ENCODE measurements around the gene WDR83. TPM values are rescaled to one million over a fixed set of nuclear protein-coding genes. Genes with fewer than 3 reads are reported as not detected.

The WDR83 gene
- total RNA-seq, 1 donor from 2014 or later: 16.3 TPM

GRCh38 chr19:12647047-12647446, 19.6 kb upstream of the WDR83 start:
- no peak for TF ChIP-seq CTCF (IDR thresholded peaks at IDR 0.05; ENCODE audit: partially characterized antibody, unreplicated experiment)
- no peaks in the 10 kb centered on the region for H3K4me1 Mint-ChIP-seq (ENCODE audit: low read depth, unreplicated experiment)
- no peak for DNase-seq
- H3K9me3 Mint-ChIP-seq (ENCODE audit: unreplicated experiment): peaks cover 1% of the 10 kb centered on the region
- H3K27ac Mint-ChIP-seq (ENCODE audit: unreplicated experiment): no peak overlapping the region
- no peak overlapping the region for H3K4me3 Mint-ChIP-seq (ENCODE audit: unreplicated experiment)
- peaks cover 4% of the 10 kb centered on the region for H3K27me3 Mint-ChIP-seq (ENCODE audit: unreplicated experiment)
- H3K36me3 Mint-ChIP-seq (ENCODE audit: unreplicated experiment): peaks cover 4% of the 10 kb centered on the region

GRCh38 chr19:12647490-12648071, 19.0 kb upstream of the WDR83 start:
- no peak overlapping the region for H3K4me3 Mint-ChIP-seq (ENCODE audit: unreplicated experiment)
- H3K36me3 Mint-ChIP-seq (ENCODE audit: unreplicated experiment): peaks cover 4% of the 10 kb centered on the region
- peak; percentile 41 for DNase-seq
- no peaks in the 10 kb centered on the region for H3K4me1 Mint-ChIP-seq (ENCODE audit: low read depth, unreplicated experiment)
- peaks cover 4% of the 10 kb centered on the region for H3K27me3 Mint-ChIP-seq (ENCODE audit: unreplicated experiment)
- no peak overlapping the region for H3K27ac Mint-ChIP-seq (ENCODE audit: unreplicated experiment)
- H3K9me3 Mint-ChIP-seq (ENCODE audit: unreplicated experiment): peaks cover 1% of the 10 kb centered on the region
- no peak for TF ChIP-seq CTCF (IDR thresholded peaks at IDR 0.05; ENCODE audit: partially characterized antibody, unreplicated experiment)

- H3K4me1 Mint-ChIP-seq (ENCODE audit: low read depth, unreplicated experiment): no peaks in the 10 kb centered on the region
- H3K36me3 Mint-ChIP-seq (ENCODE audit: unreplicated experiment): peaks cover 4% of the 10 kb centered on the region
- H3K4me3 Mint-ChIP-seq (ENCODE audit: unreplicated experiment): no peak overlapping the region
- peaks cover 1% of the 10 kb centered on the region for H3K9me3 Mint-ChIP-seq (ENCODE audit: unreplicated experiment)
- H3K27me3 Mint-ChIP-seq (ENCODE audit: unreplicated experiment): peaks cover 4% of the 10 kb centered on the region
- H3K27ac Mint-ChIP-seq (ENCODE audit: unreplicated experiment): no peak overlapping the region
- DNase-seq: no peak
- no peak for TF ChIP-seq CTCF (IDR thresholded peaks at IDR 0.05; ENCODE audit: partially characterized antibody, unreplicated experiment)
These were observed 18.5 kb upstream of the WDR83 start for GRCh38 chr19:12648088-12648487.

- H3K27me3 Mint-ChIP-seq (ENCODE audit: unreplicated experiment): peaks cover 4% of the 10 kb centered on the region
- H3K36me3 Mint-ChIP-seq (ENCODE audit: unreplicated experiment): peaks cover 4% of the 10 kb centered on the region
- no peak for TF ChIP-seq CTCF (IDR thresholded peaks at IDR 0.05; ENCODE audit: partially characterized antibody, unreplicated experiment)
- peaks cover 1% of the 10 kb centered on the region for H3K9me3 Mint-ChIP-seq (ENCODE audit: unreplicated experiment)
- H3K4me3 Mint-ChIP-seq (ENCODE audit: unreplicated experiment): no peak overlapping the region
- no peak for DNase-seq
- no peak overlapping the region for H3K27ac Mint-ChIP-seq (ENCODE audit: unreplicated experiment)
- H3K4me1 Mint-ChIP-seq (ENCODE audit: low read depth, unreplicated experiment): no peaks in the 10 kb centered on the region
These were observed 16.7 kb upstream of the WDR83 start for GRCh38 chr19:12649941-12650340.

GRCh38 chr19:12652219-12652618, 14.4 kb upstream of the WDR83 start:
- Mint-ChIP-seq H3K9me3 (ENCODE audit: unreplicated experiment) (peaks cover 1% of the 10 kb centered on the region), H3K27me3 (ENCODE audit: unreplicated experiment) (peaks cover 5% of the 10 kb centered on the region), H3K4me3 (ENCODE audit: unreplicated experiment) (no peak overlapping the region), H3K27ac (ENCODE audit: unreplicated experiment) (no peak overlapping the region), H3K36me3 (ENCODE audit: unreplicated experiment) (peaks cover 11% of the 10 kb centered on the region), H3K4me1 (ENCODE audit: low read depth, unreplicated experiment) (no peaks in the 10 kb centered on the region)
- TF ChIP-seq CTCF (IDR thresholded peaks at IDR 0.05; ENCODE audit: partially characterized antibody, unreplicated experiment): no peak
- no peak for DNase-seq

Data from glutamatergic neuron (in vitro differentiated cells).